Heart left ventricle (tissue), 16 donors: ENCODE results near the gene FAM227B. TPM values are rescaled to one million over a fixed set of nuclear protein-coding genes. Genes with fewer than 3 reads are reported as not detected.
"Not testable (repeated sequence)": the region's sequence is repeated elsewhere in the genome, so short reads cannot be mapped to it uniquely, and the experiment has no call there.

Experiments used
- ATAC-seq, 4 donors: fragments of 200-7000 bp; cut with Tn5 transposase; one replicate each; pipeline ENCODE4 v1.9.1; 2020 to 2022; ENCODE audit warnings: moderate library complexity in 4 of 4, mild to moderate bottlenecking in 3 of 4, moderate number of reproducible peaks in 1 of 4
- DNase-seq, 5 donors: peaks; one replicate each; pipeline ENCODE4 v3.0.0-alpha.2; 2020
- H3K27ac ChIP-seq, 12 donors: fragments of 200-600 bp; sonication (generic) in 4 of 12; one replicate each; pipeline versions ENCODE4 v1.5.0 to v1.8.0; 2016 to 2022; ENCODE audit warnings: mild to moderate bottlenecking in 2 of 12
- H3K27me3 ChIP-seq, 9 donors: fragments of 200-600 bp; sonication (generic) in 2 of 9; one replicate each; pipeline versions ENCODE4 v1.5.1 to v1.8.0; 2016 to 2022; ENCODE audit warnings: mild to moderate bottlenecking in 3 of 9
- H3K36me3 ChIP-seq, 9 donors: fragments of 200-600 bp; sonication (generic) in 2 of 9; one replicate each; pipeline versions ENCODE4 v1.5.0 to v1.8.0; 2018 to 2022; ENCODE audit warnings: mild to moderate bottlenecking in 2 of 9
- H3K4me1 ChIP-seq, 12 donors: fragments of 200-600 bp; sonication (generic) in 4 of 12; one replicate each; pipeline versions ENCODE4 v1.5.0 to v1.8.0; 2016 to 2022; ENCODE audit warnings: mild to moderate bottlenecking in 3 of 12
- H3K4me3 ChIP-seq, 12 donors: fragments of 200-600 bp; sonication (generic) in 4 of 12; one replicate each; pipeline versions ENCODE4 v1.5.0 to v1.8.0; 2017 to 2022; ENCODE audit warnings: mild to moderate bottlenecking in 9 of 12, moderate library complexity in 4 of 12
- H3K9me3 ChIP-seq, 12 donors: fragments of 200-600 bp; sonication (generic) in 4 of 12; one replicate each; pipeline versions ENCODE4 v1.5.0 to v1.8.0; 2016 to 2022; ENCODE audit warnings: mild to moderate bottlenecking in 1 of 12
- CTCF ChIP-seq, 12 donors: fragments of 200-600 bp; sonication (generic) in 4 of 12; IDR thresholded peaks; one replicate each; pipeline versions ENCODE4 v1.5.0 to v1.8.0; 2018 to 2022; ENCODE audit warnings: antibody characterized with exemption in 12 of 12, mild to moderate bottlenecking in 5 of 12
- POLR2A ChIP-seq, 2 donors: fragments of 450-650 bp; IDR thresholded peaks; one replicate each; pipeline ENCODE4 v1.6.1; 2017; ENCODE audit warnings: antibody characterized with exemption in 2 of 2, mild to moderate bottlenecking in 2 of 2, moderate library complexity in 2 of 2
- WGBS, 4 donors: extraction: QIAGEN DNeasy Blood & Tissue Kit in 2 of 4; methylation state at CpG; one replicate each; pipeline versions ENCODE4 v1.1.5 to v1.1.7; 2013 to 2018; 5-methylcytosine and 5-hydroxymethylcytosine counted together
- intact Hi-C, 10 donors: fragments of 100-400 bp; cut with DNase I; formaldehyde crosslinking; loops; one replicate each; pipeline versions ENCODE4 v1.11.1 to v1.14.2; 2022
- polyA plus RNA-seq, 2 donors: library from polyadenylated mRNA; stranded (reverse); fragments of 200-250 nt; gene quantifications; one replicate each; pipeline ENCODE4 v1.2.3, GENCODE V29; 2013
- total RNA-seq, 9 donors: library from RNA; depleted of rRNA in 2 of 9; stranded (reverse); fragments of >200 nt in 2 of 9; fragmentation: NEBNext Ultra II Directional in 3 of 9; extraction: Animal tissue kit (Norgen Biotek cat#: 25700) in 3 of 9; gene quantifications; one replicate each; pipeline versions ENCODE4 v1.1.0 to v1.2.4, GENCODE V29; 2016 to 2023
- donor health status: ischemic (EF 13 %, LVEDD 7.1; RV severe dilation, severe dysfunction).
- donor health status: healthy with polysubstance abuse.
- donor health status: DM: no; HTN: yes; CAD: no.
- donor health status: DM: no; HTN: no; CAD: no.
- donor health status: ischemic (EF 25% LVEDD 6.9; RV normal size, moderate dysfunction).
- donor health status: ischemic (EF 25% LVEDD 5.7; RV mildly dilated, moderate dysfunction).
- donor health status: healthy.
- donor health status: DM: yes; HTN: yes; CAD: no.
- donor health status: ischemic (EF 35%, LVEDD 5.7; RV mildly dilated, moderate dysfunction).
- donor health status: nonischemic (EF 11% LVEDD 7.7; RV severe dilation, severe dysfunction).
- donor health status: DM: yes; HTN: yes; CAD: no.
- donor health status: PGD.
- donor health status: ischemic (EF 29% LVEDD 5.4; RV normal size, mild dysfunction).
- donor health status: nonischemic (EF 23%, LVEDD 6.1; RV moderate dilation, normal function).

Gene FAM227B
- total and polyA plus RNA-seq, 11 donors, result 5.8 to 18.8 (median 14.3) TPM

DNA sequence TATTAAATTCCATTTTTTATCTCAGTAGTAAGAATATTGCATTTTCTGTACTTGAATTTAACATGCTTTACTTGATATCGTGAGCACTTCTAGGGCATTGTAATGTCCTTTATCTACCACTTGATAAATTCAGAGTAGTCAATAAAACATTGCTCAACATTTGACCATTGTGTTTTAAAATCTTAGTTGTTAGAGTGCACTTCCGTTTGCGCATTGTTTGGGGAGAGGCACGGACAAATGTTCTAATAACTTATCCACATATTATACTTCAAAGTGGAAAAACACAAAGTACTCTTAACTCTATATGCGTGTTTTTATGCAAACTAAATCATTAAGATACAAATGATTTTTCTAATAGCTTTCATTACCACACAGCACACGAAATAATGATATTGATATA is 419 bp downstream of the FAM227B start:
- intact Hi-C loops, result loop anchor here in 5 of 10 donors (2.0 to 10.0 kb wide), 7 partner anchors 195 to 465 kb away; partner anchors contain the start of genes FGF7 (in 4 of the 5) and COPS2 (in 1 of the 5)
- H3K4me3 ChIP-seq, result peak overlapping the region; percentile 12 to 87 (median 73)
- peak overlapping the region; percentile 78 to 97 (median 93) for H3K27ac ChIP-seq
- H3K4me1 ChIP-seq, result peaks cover 0 to 40% (median 19%) of the 10 kb centered on the region in 12 donors
- no peaks in the 10 kb centered on the region for H3K27me3 ChIP-seq
- ATAC-seq (peak in 2 of 4 donors; percentile 14 to 21), DNase-seq (no peak)
- WGBS, 4 donors, result 1% methylated on average over 6 of the region's 6 CpGs
- no peak for TF ChIP-seq POLR2A (IDR thresholded peaks at IDR 0.05)
- TF ChIP-seq CTCF (IDR thresholded peaks at IDR 0.05), result peak in 1 of 12 donors; percentile 21
- peaks cover 0 to 20% (median 1%) of the 10 kb centered on the region in 12 donors for H3K9me3 ChIP-seq
- H3K36me3 ChIP-seq, result peaks cover 0 to 9% (median under 1%) of the 10 kb centered on the region in 9 donors

- Histone ChIP-seq H3K4me1 (peaks cover 0 to 40% (median 19%) of the 10 kb centered on the region in 12 donors), H3K27me3 (no peaks in the 10 kb centered on the region), H3K4me3 (peak overlapping the region in 4 of 12 donors; percentile 70 to 87 (median 73)), H3K27ac (peak overlapping the region in 6 of 12 donors; percentile 88 to 96 (median 93)), H3K36me3 (peaks cover 0 to 1% (median 0%) of the 10 kb centered on the region in 9 donors), H3K9me3 (peaks cover 0 to 22% (median 0%) of the 10 kb centered on the region in 12 donors)
- ATAC-seq (no peak), DNase-seq (no peak)
- intact Hi-C loops, result no loop called here
- 83 to 93% (median 87%) methylated on average over 3 of the region's 3 CpGs for WGBS, 4 donors
- no peak for TF ChIP-seq CTCF (IDR thresholded peaks at IDR 0.05)
- TF ChIP-seq POLR2A (IDR thresholded peaks at IDR 0.05), result no peak
Observed at GRCh38 chr15:49619226-49619625, 1.4 kb downstream of the FAM227B start.

GRCh38 chr15:49612240-49612639 is 8.4 kb downstream of the FAM227B start:
- ATAC-seq, intact Hi-C loops, H3K4me3 ChIP-seq, H3K27me3 ChIP-seq, DNase-seq, H3K36me3 ChIP-seq, H3K27ac ChIP-seq, H3K4me1 ChIP-seq: not testable (repeated sequence)
- H3K9me3 ChIP-seq, result peaks cover 0 to 26% (median 0%) of the 10 kb centered on the region in 12 donors
- WGBS, 4 donors, result 97 to 100% (median 99%) methylated on average over 3 of the region's 3 CpGs

GRCh38 chr15:49610157-49610918 is 10.3 kb downstream of the FAM227B start:
- no peak for ATAC-seq
- WGBS, 4 donors, result 92 to 99% (median 94%) methylated on average over 2 of the region's 2 CpGs
- Histone ChIP-seq H3K27ac (no peak overlapping the region), H3K36me3 (peaks cover 0 to 7% (median 0%) of the 10 kb centered on the region in 9 donors), H3K27me3 (no peaks in the 10 kb centered on the region), H3K9me3 (peaks cover 0 to 19% (median 0%) of the 10 kb centered on the region in 12 donors), H3K4me1 (no peaks in the 10 kb centered on the region), H3K4me3 (no peak overlapping the region)
- DNase-seq, result no peak
- intact Hi-C loops, result no loop called here
- TF ChIP-seq CTCF (IDR thresholded peaks at IDR 0.05) (no peak), POLR2A (IDR thresholded peaks at IDR 0.05) (no peak)
